MM.1S (cell line): ENCODE measurements around the gene USB1.

Experiments
- DNase-seq: peaks from one replicate; pipeline ENCODE4 v3.0.0-alpha.2; 2015
- H2AFZ ChIP-seq: fragments of 300-600 bp; sonication (generic); 2 replicates; pipeline ENCODE4 v1.6.0; 2016; ENCODE audit warnings: antibody characterized with exemption, low read length
- H3F3A ChIP-seq: fragments of 300-600 bp; sonication (generic); 2 replicates; pipeline ENCODE4 v1.6.1; 2016; ENCODE audit warnings: mild to moderate bottlenecking, antibody characterized with exemption, low read length, moderate library complexity, mixed read lengths; ENCODE audit not compliant: insufficient read depth
- H3K27ac ChIP-seq: fragments of 300-600 bp; sonication (generic); 2 replicates; pipeline ENCODE4 v1.5.1; 2016; ENCODE audit warnings: mild to moderate bottlenecking, low read length
- H3K27me3 ChIP-seq: fragments of 300-600 bp; sonication (generic); replicated peaks from 2 replicates; pipeline ENCODE4 v1.6.0; 2016; ENCODE audit warnings: low read length; ENCODE audit not compliant: insufficient read depth
- H3K36me3 ChIP-seq: fragments of 300-600 bp; sonication (generic); replicated peaks from 2 replicates; pipeline ENCODE4 v1.6.1; 2016; ENCODE audit warnings: mild to moderate bottlenecking, low read length, mixed read lengths; ENCODE audit not compliant: insufficient read depth
- H3K4me1 ChIP-seq: fragments of 300-600 bp; sonication (generic); 2 replicates; pipeline ENCODE4 v1.6.1; 2016; ENCODE audit warnings: low read length, mixed read lengths
- H3K4me2 ChIP-seq: fragments of 300-600 bp; sonication (generic); 2 replicates; pipeline ENCODE4 v1.6.0; 2016; ENCODE audit warnings: low read depth, low read length
- H3K4me3 ChIP-seq: fragments of 300-600 bp; sonication (generic); 2 replicates; pipeline ENCODE4 v1.5.1; 2016; ENCODE audit warnings: low read length, mixed read lengths
- H3K79me2 ChIP-seq: fragments of 300-600 bp; sonication (generic); 2 replicates; pipeline ENCODE4 v1.6.1; 2016; ENCODE audit warnings: mixed run types, low read length, mixed read lengths
- H3K9ac ChIP-seq: fragments of 300-600 bp; sonication (generic); 2 replicates; pipeline ENCODE4 v1.6.1; 2016; ENCODE audit warnings: low read length, mixed read lengths
- H3K9me2 ChIP-seq: fragments of 300-600 bp; sonication (generic); replicated peaks from 2 replicates; pipeline ENCODE4 v1.6.1; 2016; ENCODE audit warnings: mild to moderate bottlenecking, low read length, mixed read lengths; ENCODE audit not compliant: insufficient read depth
- H3K9me3 ChIP-seq: fragments of 300-600 bp; sonication (generic); replicated peaks from 2 replicates; pipeline ENCODE4 v1.6.1; 2016; ENCODE audit warnings: mild to moderate bottlenecking, low read length, mixed read lengths; ENCODE audit not compliant: insufficient read depth
- H4K20me1 ChIP-seq: fragments of 300-600 bp; sonication (generic); 2 replicates; pipeline ENCODE4 v1.6.1; 2016; ENCODE audit warnings: mild to moderate bottlenecking, low read length, moderate library complexity, mixed read lengths; ENCODE audit not compliant: insufficient read depth
- EZH2 ChIP-seq: fragments of 300-600 bp; sonication (generic); optimal IDR thresholded peaks from 2 replicates; pipeline ENCODE3; 2017; ENCODE audit warnings: low read depth, mild to moderate bottlenecking, antibody characterized with exemption, low read length, mixed read lengths
- EZH2phosphoT487 ChIP-seq: fragments of 300-600 bp; sonication (generic); IDR thresholded peaks from 2 replicates; pipeline ENCODE4 v1.6.1; 2018; ENCODE audit warnings: antibody characterized with exemption, low read length
- TF ChIP-seq, protein P1 (sequence below): fragments of 300-600 bp; sonication (generic); IDR thresholded peaks from 2 replicates; pipeline ENCODE4 v1.5.1; 2016; ENCODE audit warnings: antibody characterized with exemption, low read length, mixed read lengths

Gene USB1

DNA sequence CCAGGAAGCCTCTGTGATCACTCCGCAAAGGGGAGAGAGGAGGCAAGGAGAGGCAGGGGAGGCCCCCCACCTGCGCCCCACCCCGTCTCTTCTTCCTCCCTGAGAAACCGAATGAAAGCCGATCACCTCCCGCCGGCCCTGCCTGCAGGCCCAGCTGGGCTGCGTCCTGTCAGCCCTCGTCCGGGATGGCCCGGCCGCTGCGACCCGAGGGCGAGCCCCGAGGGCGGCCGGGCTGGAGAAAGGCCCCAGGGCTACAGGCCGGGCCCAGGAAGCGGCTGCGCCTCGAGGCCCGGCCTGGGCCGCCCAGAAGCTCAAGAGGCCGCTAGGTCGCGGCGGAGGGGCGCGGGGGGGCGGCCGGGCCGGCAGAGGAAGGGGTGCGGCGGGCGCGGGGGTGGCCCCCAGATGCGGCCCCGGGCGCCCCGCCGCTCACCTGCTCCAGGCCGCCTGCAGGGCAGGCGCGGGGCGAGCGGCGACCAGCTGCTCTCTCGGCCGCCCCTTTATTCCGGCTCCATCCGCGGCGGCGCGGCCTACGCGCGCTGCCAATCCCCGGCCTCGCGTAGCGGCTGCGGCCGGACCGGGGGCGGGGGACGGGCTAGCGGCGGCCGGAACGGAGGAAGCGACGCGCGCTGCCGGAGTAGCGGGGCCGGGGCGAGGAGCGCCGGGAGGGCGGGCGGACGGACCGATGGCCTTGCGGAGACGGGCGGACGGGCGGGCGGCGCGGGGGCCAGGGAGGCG is 1.1 kb upstream of the USB1 start, which contains the start of gene ZNF319:
Gene ZNF319 (minus strand): TSS at position 702 of the 735 bp plus-strand sequence. CDS start 2,407 bp downstream, outside the sequence.
- H3K4me1 ChIP-seq, result peaks cover 17% of the 10 kb centered on the region
- no peaks in the 10 kb centered on the region for H3K36me3 ChIP-seq
- TF ChIP-seq EZH2 (no peak), EZH2phosphoT487 (no peak)
- TF ChIP-seq, protein P1, sequence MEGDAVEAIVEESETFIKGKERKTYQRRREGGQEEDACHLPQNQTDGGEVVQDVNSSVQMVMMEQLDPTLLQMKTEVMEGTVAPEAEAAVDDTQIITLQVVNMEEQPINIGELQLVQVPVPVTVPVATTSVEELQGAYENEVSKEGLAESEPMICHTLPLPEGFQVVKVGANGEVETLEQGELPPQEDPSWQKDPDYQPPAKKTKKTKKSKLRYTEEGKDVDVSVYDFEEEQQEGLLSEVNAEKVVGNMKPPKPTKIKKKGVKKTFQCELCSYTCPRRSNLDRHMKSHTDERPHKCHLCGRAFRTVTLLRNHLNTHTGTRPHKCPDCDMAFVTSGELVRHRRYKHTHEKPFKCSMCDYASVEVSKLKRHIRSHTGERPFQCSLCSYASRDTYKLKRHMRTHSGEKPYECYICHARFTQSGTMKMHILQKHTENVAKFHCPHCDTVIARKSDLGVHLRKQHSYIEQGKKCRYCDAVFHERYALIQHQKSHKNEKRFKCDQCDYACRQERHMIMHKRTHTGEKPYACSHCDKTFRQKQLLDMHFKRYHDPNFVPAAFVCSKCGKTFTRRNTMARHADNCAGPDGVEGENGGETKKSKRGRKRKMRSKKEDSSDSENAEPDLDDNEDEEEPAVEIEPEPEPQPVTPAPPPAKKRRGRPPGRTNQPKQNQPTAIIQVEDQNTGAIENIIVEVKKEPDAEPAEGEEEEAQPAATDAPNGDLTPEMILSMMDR, result no peak
- H3K9me2 ChIP-seq, result no peaks in the 10 kb centered on the region
- peak within 1 kb of the TSS; percentile 74; the same call in 1 of the 2 replicates for H3K27ac ChIP-seq
- H4K20me1 ChIP-seq, result no peaks in the 10 kb centered on the region; the same call in 1 of the 2 replicates
- H3K27me3 ChIP-seq, result no peaks in the 10 kb centered on the region
- H3F3A ChIP-seq, result peaks cover 14% of the 10 kb centered on the region
- H3K9me3 ChIP-seq, result no peaks in the 10 kb centered on the region
- H3K9ac ChIP-seq, result peak within 1 kb of the TSS; percentile 86
- peak within 1 kb of the TSS; percentile 100 for H3K4me2 ChIP-seq
- H3K79me2 ChIP-seq, result peaks cover 15% of the 10 kb centered on the region
- DNase-seq, result peak; percentile 34
- peak within 1 kb of the TSS; percentile 99 for H3K4me3 ChIP-seq
- peak within 1 kb of the TSS; percentile 100 for H2AFZ ChIP-seq

DNA sequence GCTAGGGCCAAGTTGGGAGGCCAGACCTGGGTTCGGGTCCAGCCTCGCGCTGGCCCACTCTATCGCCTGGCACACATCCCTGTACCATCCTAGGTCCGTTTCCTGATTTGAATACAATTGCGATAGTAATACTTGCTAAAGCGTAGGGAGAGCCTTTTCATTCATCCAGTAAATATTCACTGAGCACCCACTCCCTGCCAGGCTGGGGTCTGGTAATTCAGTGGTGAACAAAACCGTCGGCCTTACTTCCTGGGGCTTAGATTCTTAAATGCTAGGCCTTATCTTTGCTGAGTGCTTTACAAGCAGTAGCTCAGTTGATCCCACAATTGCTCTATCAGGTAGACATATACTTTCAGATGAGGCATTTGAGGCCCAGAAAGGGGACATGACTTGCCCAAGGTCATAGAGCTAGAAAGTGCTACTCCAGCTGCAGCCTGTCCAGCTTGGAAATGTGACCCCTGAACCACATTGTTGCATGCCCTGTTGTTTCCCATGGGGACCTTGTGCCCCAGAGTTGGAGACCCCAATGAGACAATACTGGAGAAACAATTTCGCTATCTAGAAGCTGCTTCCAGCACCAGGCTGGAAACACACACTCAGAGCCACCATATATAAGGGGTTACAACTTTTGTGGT is 691 bp downstream of the USB1 start:
- Histone ChIP-seq H3K79me2 (peaks cover 15% of the 10 kb centered on the region), H3K9me3 (no peaks in the 10 kb centered on the region), H3K9me2 (no peaks in the 10 kb centered on the region), H3K27me3 (no peaks in the 10 kb centered on the region), H3K27ac (no peak overlapping the region), H3K9ac (peak overlapping the region; percentile 83; the same call in 1 of the 2 replicates), H3K4me2 (peak overlapping the region; percentile 100), H3F3A (peaks cover 14% of the 10 kb centered on the region), H4K20me1 (no peaks in the 10 kb centered on the region), H3K4me1 (peaks cover 16% of the 10 kb centered on the region), H3K4me3 (peak overlapping the region; percentile 99), H3K36me3 (no peaks in the 10 kb centered on the region), H2AFZ (peak overlapping the region; percentile 100; the same call in 1 of the 2 replicates)
- DNase-seq, result no peak
- TF ChIP-seq, protein P1, result no peak
- no peak for TF ChIP-seq EZH2phosphoT487
- no peak for TF ChIP-seq EZH2

DNA sequence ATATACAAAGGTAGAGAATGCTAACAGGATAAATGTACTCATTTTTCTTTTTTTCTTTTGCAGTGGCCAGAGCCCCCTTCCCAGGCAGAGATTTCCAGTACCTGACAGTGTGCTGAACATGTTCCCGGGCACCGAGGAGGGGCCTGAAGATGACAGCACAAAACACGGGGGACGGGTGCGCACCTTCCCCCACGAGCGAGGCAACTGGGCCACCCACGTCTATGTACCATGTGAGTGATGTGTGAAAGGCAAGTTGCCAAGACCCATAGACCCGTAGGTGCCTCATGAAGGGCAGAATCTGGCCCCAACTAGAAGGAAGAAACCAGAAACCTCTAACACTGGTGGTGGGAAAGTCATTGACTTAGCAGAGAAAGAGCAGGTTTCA is 1.2 kb downstream of the USB1 start:
- peaks cover 16% of the 10 kb centered on the region for H3K4me1 ChIP-seq
- no peaks in the 10 kb centered on the region for H3K9me2 ChIP-seq
- H2AFZ ChIP-seq, result no peak overlapping the region
- no peaks in the 10 kb centered on the region for H4K20me1 ChIP-seq
- no peaks in the 10 kb centered on the region for H3K27me3 ChIP-seq
- H3F3A ChIP-seq, result peaks cover 14% of the 10 kb centered on the region
- no peak overlapping the region for H3K27ac ChIP-seq
- H3K4me3 ChIP-seq, result no peak overlapping the region
- H3K79me2 ChIP-seq, result peaks cover 15% of the 10 kb centered on the region
- H3K4me2 ChIP-seq, result no peak overlapping the region
- no peak for TF ChIP-seq EZH2phosphoT487
- TF ChIP-seq, protein P1, result no peak
- no peak for TF ChIP-seq EZH2
- H3K9me3 ChIP-seq, result no peaks in the 10 kb centered on the region
- DNase-seq, result no peak
- H3K36me3 ChIP-seq, result no peaks in the 10 kb centered on the region
- H3K9ac ChIP-seq, result no peak overlapping the region
